K562 (cell line): ENCODE results near the gene TAAR9. TPM values are rescaled to one million over a fixed set of nuclear protein-coding genes. Genes with fewer than 3 reads are reported as not detected.
A peak's percentile ranks its signal among the peaks of the same experiment; 100 is the strongest.

ENCODE experiments used
- ATAC-seq: fragments of 200-7000 bp; cut with Tn5 transposase; 3 replicates; pipeline ENCODE4 v1.9.1; 2020; ENCODE audit warnings: moderate library complexity
- BruUV-seq: library from RNA; stranded (reverse); fragments of 400-500 nt; replicated peaks from 2 replicates; lab custom pipeline; 2021; lab: Mats Ljungman, UMichigan
- CTCF ChIA-PET: fragments of 300-600 bp; formaldehyde crosslinking; extraction: SDS; loops from one replicate; lab custom pipeline; 2021; ENCODE audit warnings: low intra/inter-chr PET ratio; lab: Yijun Ruan, JAX
- POLR2A ChIA-PET: fragments of 300-600, 350-650 bp; sonication (Branson Sonifier 250); formaldehyde crosslinking; extraction: SDS; loops from one replicate; lab custom pipeline; 2021; ENCODE audit warnings: antibody characterized with exemption, inconsistent platforms; lab: Yijun Ruan, JAX
- DNase-seq, 4 experiments: peaks; one replicate each; pipeline versions ENCODE4 v3.0.0 to v3.0.0-alpha.2; 2011 to 2018; ENCODE audit warnings: low spot score in 3 of 4, mixed read lengths in 3 of 4; ENCODE audit errors: extremely low read depth in 1 of 4
- FAIRE-seq: peaks from 2 replicates; lab custom pipeline; 2011; peaks lifted over from hg19 to GRCh38; lab: Jason Lieb, UNC
- H2AFZ ChIP-seq: 2 replicates; pipeline ENCODE4 v1.6.0; 2011; ENCODE audit warnings: low read depth, low read length, control low read depth, inconsistent platforms
- H3K27ac ChIP-seq: fragments of 200-600 bp; 3 replicates; pipeline ENCODE4 v1.8.0; 2011; ENCODE audit warnings: low read depth, mild to moderate bottlenecking, control low read depth, inconsistent platforms, low read length, moderate library complexity, mixed read lengths; ENCODE audit errors: extremely low read depth
- H3K27me3 ChIP-seq, 2 experiments: fragments of 300-600 bp in 1 of 2; 2 replicates in 1 of 2; 3 replicates in 1 of 2; pipeline versions ENCODE4 v1.6.0 to v1.8.0; 2011; ENCODE audit warnings: inconsistent platforms in 2 of 2, low read length in 2 of 2, mild to moderate bottlenecking in 1 of 2, mixed read lengths in 1 of 2, moderate library complexity in 1 of 2; ENCODE audit not compliant: control insufficient read depth in 2 of 2, insufficient read depth in 2 of 2
- H3K36me3 ChIP-seq: fragments of 300-600 bp; 3 replicates; pipeline ENCODE4 v1.8.0; 2011; ENCODE audit warnings: mild to moderate bottlenecking, low read length, inconsistent platforms; ENCODE audit not compliant: control insufficient read depth, insufficient read depth
- H3K4me1 ChIP-seq, 2 experiments: fragments of 200-600 bp in 1 of 2; replicated peaks in 1 of 2; 2 replicates in 1 of 2; 3 replicates in 1 of 2; pipeline versions ENCODE4 v1.5.1 to v1.8.0; 2011; ENCODE audit warnings: inconsistent platforms in 2 of 2, low read length in 2 of 2, mild to moderate bottlenecking in 1 of 2, mixed read lengths in 1 of 2, moderate library complexity in 1 of 2; ENCODE audit not compliant: control insufficient read depth in 2 of 2, insufficient read depth in 2 of 2
- H3K4me2 ChIP-seq: 2 replicates; pipeline ENCODE4 v1.6.1; 2011; ENCODE audit warnings: low read length, control low read depth, inconsistent platforms, mixed read lengths; ENCODE audit not compliant: insufficient read depth
- H3K4me3 ChIP-seq: fragments of 200-600 bp; sonication (generic), shearing (Covaris generic); 2 replicates; pipeline ENCODE4 v1.5.1; 2016; ENCODE audit warnings: control low read depth, inconsistent platforms
- H3K79me2 ChIP-seq: fragments of 200-600 bp; 3 replicates; pipeline ENCODE4 v1.8.0; 2011; ENCODE audit warnings: low read length, inconsistent platforms; ENCODE audit not compliant: control insufficient read depth, insufficient read depth
- H3K9ac ChIP-seq, 2 experiments: 2 replicates each; pipeline versions ENCODE4 v1.6.0 to v1.6.1; 2011; ENCODE audit warnings: low read depth in 2 of 2, low read length in 2 of 2, control low read depth in 1 of 2, inconsistent platforms in 1 of 2, mild to moderate bottlenecking in 1 of 2, mixed read lengths in 1 of 2; ENCODE audit not compliant: insufficient read depth in 1 of 2
- H3K9me1 ChIP-seq: one replicate; pipeline ENCODE4 v1.6.0; 2011; ENCODE audit warnings: inconsistent platforms, mild to moderate bottlenecking, low read length, moderate library complexity; ENCODE audit not compliant: control insufficient read depth, insufficient read depth
- H3K9me3 ChIP-seq: replicated peaks from 2 replicates; pipeline ENCODE4 v1.5.1; 2011; ENCODE audit warnings: low read depth, low read length, inconsistent platforms; ENCODE audit not compliant: control insufficient read depth, insufficient read depth
- H4K20me1 ChIP-seq: replicated peaks from 2 replicates; pipeline ENCODE4 v1.6.1; 2011; ENCODE audit warnings: low read length, inconsistent platforms, mixed read lengths; ENCODE audit not compliant: control insufficient read depth, insufficient read depth
- BHLHE40 ChIP-seq: IDR thresholded peaks from 2 replicates; pipeline ENCODE4 v1.6.1; 2011; ENCODE audit warnings: low read length, improper control_type of control experiment
- CBX2 ChIP-seq: fragments of 200-600 bp; sonication (generic); IDR thresholded peaks from one replicate; pipeline ENCODE4 v1.6.1; 2012; ENCODE audit warnings: mild to moderate bottlenecking, low read length, inconsistent platforms; ENCODE audit not compliant: insufficient read depth, poor library complexity, severe bottlenecking
- SPI1 ChIP-seq: IDR thresholded peaks from 2 replicates; pipeline ENCODE4 v1.6.1; 2011; ENCODE audit warnings: low read depth, low read length, control low read depth, borderline replicate concordance
- WGBS: fragments of 100-300 bp; shearing (Covaris generic); methylation state at CpG from one replicate; pipeline ENCODE4 v1.1.6; 2016; ENCODE audit warnings: low coverage, mixed read lengths; ENCODE audit not compliant: insufficient coverage; ENCODE audit errors: missing lambda C conversion rate; 5-methylcytosine and 5-hydroxymethylcytosine counted together
- in situ Hi-C: fragments of 300-500 bp; cut with MboI; formaldehyde crosslinking; loops from 4 replicates; pipeline ENCODE4 v1.15.0; 2018; ENCODE audit warnings: inconsistent platforms, mixed read lengths
- intact Hi-C: fragments of 100-400 bp; cut with micrococcal nuclease; formaldehyde crosslinking; loops from 2 replicates; pipeline ENCODE4 v1.14.2; 2022
- polyA plus RNA-seq, 8 experiments: library from polyadenylated mRNA; depleted of rRNA in 4 of 8; stranded (reverse) in 5 of 8; unstranded in 3 of 8; fragments of >200 nt; fragmentation: Nextera tagmentation in 2 of 8; fragmentation: Illumina TruSeq in 1 of 8; extraction: Ambion mirVana in 2 of 8; extraction: Trizol in 1 of 8; gene quantifications; 2 replicates each; pipeline versions ENCODE4 v1.2.1 to v1.2.3, GENCODE V29; 2011 to 2014; ENCODE audit warnings: inconsistent platforms in 1 of 8, missing spikeins in 1 of 8
- total RNA-seq, 7 experiments: library from RNA; depleted of rRNA in 6 of 7; stranded (reverse); fragments of >200 nt in 6 of 7; fragmentation: Illumina TruSeq in 2 of 7; extraction: Trizol in 2 of 7; gene quantifications; 2 replicates each; pipeline versions ENCODE4 v1.2.1 to v1.2.3, GENCODE V29; 2011 to 2021; ENCODE audit warnings: low replicate concordance in 1 of 7
- TF ChIP-seq, protein P1 (sequence below): sonication (generic); formaldehyde crosslinking; IDR thresholded peaks from 2 replicates; pipeline ENCODE4 v1.8.0; 2022; ENCODE audit warnings: mild to moderate bottlenecking, missing genetic modification reagents
- TF ChIP-seq, protein P2 (sequence below): sonication (generic); formaldehyde crosslinking; IDR thresholded peaks from 2 replicates; pipeline ENCODE4 v1.8.0; 2023; ENCODE audit warnings: mild to moderate bottlenecking, missing genetic modification reagents

TAAR9 gene
- total and polyA plus RNA-seq, 9 of the 15 experiments (the other 6 are each of a cell fraction or from before 2014, with no cell fraction given) = not detected

DNA sequence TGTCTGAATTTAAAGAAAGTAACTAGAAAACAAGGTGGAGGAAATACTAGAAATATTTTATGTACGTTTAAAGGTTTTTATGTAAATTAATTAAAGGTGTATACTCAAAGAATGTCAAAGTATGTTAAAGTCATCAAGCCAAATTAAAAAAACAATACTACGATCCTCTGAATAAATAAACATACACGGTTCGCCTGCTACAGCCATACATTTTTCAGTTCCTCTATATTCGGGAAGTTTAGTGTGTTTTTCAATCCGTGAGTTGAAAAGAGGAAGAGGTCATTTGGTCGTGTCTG, 25.8 kb upstream of the TAAR9 start:
- intact Hi-C loops = loop anchor here (5.0 kb wide), 1 partner anchor 300 kb away; the partner anchor contains the start of gene RPS12
- peaks cover 7% of the 10 kb centered on the region; the same call in 2 of the 3 replicates for H3K36me3 ChIP-seq
- BruUV-seq = no TSS peak
- no peaks in the 10 kb centered on the region for H3K9me3 ChIP-seq
- in situ Hi-C loops = loop anchor here (25.0 kb wide), 1 partner anchor 1575 kb away; no protein-coding TSS in a partner anchor
- H3K4me3 ChIP-seq = peak overlapping the region; percentile 77
- H4K20me1 ChIP-seq = no peaks in the 10 kb centered on the region
- POLR2A ChIA-PET = interaction anchor here (1.0 to 1.5 kb wide), 3 partner anchors 14 to 306 kb away, joined by 3 to 12 read pairs (median 6); partner anchors contain the start of gene RPS12
- FAIRE-seq = no peak
- no peaks in the 10 kb centered on the region for H3K9me1 ChIP-seq
- no peaks in the 10 kb centered on the region for H3K27me3 ChIP-seq
- peak overlapping the region; percentile 61 for H3K27ac ChIP-seq
- H3K4me2 ChIP-seq = peak overlapping the region; percentile 85; the same call in 1 of the 2 replicates
- CTCF ChIA-PET = no interaction called here
- TF ChIP-seq, protein P1, sequence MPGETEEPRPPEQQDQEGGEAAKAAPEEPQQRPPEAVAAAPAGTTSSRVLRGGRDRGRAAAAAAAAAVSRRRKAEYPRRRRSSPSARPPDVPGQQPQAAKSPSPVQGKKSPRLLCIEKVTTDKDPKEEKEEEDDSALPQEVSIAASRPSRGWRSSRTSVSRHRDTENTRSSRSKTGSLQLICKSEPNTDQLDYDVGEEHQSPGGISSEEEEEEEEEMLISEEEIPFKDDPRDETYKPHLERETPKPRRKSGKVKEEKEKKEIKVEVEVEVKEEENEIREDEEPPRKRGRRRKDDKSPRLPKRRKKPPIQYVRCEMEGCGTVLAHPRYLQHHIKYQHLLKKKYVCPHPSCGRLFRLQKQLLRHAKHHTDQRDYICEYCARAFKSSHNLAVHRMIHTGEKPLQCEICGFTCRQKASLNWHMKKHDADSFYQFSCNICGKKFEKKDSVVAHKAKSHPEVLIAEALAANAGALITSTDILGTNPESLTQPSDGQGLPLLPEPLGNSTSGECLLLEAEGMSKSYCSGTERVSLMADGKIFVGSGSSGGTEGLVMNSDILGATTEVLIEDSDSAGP (CRISPR knock-in tag) = peak; percentile 70
- TF ChIP-seq SPI1 = peak; percentile 98
- TF ChIP-seq CBX2 = no peak
- TF ChIP-seq, protein P2, sequence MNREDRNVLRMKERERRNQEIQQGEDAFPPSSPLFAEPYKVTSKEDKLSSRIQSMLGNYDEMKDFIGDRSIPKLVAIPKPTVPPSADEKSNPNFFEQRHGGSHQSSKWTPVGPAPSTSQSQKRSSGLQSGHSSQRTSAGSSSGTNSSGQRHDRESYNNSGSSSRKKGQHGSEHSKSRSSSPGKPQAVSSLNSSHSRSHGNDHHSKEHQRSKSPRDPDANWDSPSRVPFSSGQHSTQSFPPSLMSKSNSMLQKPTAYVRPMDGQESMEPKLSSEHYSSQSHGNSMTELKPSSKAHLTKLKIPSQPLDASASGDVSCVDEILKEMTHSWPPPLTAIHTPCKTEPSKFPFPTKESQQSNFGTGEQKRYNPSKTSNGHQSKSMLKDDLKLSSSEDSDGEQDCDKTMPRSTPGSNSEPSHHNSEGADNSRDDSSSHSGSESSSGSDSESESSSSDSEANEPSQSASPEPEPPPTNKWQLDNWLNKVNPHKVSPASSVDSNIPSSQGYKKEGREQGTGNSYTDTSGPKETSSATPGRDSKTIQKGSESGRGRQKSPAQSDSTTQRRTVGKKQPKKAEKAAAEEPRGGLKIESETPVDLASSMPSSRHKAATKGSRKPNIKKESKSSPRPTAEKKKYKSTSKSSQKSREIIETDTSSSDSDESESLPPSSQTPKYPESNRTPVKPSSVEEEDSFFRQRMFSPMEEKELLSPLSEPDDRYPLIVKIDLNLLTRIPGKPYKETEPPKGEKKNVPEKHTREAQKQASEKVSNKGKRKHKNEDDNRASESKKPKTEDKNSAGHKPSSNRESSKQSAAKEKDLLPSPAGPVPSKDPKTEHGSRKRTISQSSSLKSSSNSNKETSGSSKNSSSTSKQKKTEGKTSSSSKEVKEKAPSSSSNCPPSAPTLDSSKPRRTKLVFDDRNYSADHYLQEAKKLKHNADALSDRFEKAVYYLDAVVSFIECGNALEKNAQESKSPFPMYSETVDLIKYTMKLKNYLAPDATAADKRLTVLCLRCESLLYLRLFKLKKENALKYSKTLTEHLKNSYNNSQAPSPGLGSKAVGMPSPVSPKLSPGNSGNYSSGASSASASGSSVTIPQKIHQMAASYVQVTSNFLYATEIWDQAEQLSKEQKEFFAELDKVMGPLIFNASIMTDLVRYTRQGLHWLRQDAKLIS (CRISPR knock-in tag) = 0 out of 2 replicates have a peak, but pooled peaks have one; percentile 52
- no peak for TF ChIP-seq BHLHE40
- H3K4me1 ChIP-seq = peaks cover 0 to 14% of the 10 kb centered on the region in 2 experiments; a peak in 3 of 5 replicates
- H2AFZ ChIP-seq = peak overlapping the region; percentile 86
- ATAC-seq = no peak
- peak overlapping the region; percentile 73 to 90 for H3K9ac ChIP-seq
- 0% methylated on average over 7 of the region's 7 CpGs for WGBS
- DNase-seq = no peak
- peaks cover 54% of the 10 kb centered on the region for H3K79me2 ChIP-seq
